ENCODE measurements around the gene SPANXN5. TPM values are rescaled to one million over a fixed set of nuclear protein-coding genes. Genes with fewer than 3 reads are reported as not detected.
"Not testable (repeated sequence)": the region's sequence is repeated elsewhere in the genome, so short reads cannot be mapped to it uniquely, and the experiment has no call there.

Gene SPANXN5
- total and polyA plus RNA-seq, 2 donors (not counting 3 experiments of a cell fraction or from before 2014, with no cell fraction given) = not detected

DNA sequence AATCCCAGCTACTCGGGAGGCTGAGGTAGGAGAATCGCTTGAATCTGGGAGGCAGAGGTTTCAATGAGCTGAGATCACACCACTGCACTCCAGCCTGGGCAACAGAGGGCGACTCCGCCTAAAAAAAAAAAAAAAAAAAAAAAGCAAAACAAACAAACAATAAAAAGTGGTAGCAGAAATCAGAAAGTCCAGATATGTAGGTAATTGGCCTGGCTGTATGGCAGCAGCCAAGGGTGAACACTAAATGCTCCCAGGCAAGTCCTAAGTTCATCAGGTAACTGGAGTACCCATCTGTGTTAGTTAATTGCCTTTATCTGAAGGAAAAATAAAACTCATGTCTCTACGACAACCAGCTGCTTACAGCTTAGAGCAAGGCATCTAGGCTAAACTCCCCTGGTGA lies 31.2 kb downstream of the SPANXN5 start:
- H3K9me3 ChIP-seq (replicated peaks; ENCODE audit: control insufficient read depth, insufficient read depth, low read length); H3K79me2 ChIP-seq (ENCODE audit: control insufficient read depth, insufficient read depth, low read length); H3K9me1 ChIP-seq (replicated peaks; ENCODE audit: control insufficient read depth, extremely low read depth, insufficient read depth, low read length); H4K20me1 ChIP-seq (replicated peaks; ENCODE audit: control insufficient read depth, extremely low read depth, insufficient read depth, low read length); BruUV-seq (replicated peaks); intact Hi-C loops (cut with micrococcal nuclease); H3K36me3 ChIP-seq (ENCODE audit: control insufficient read depth in 2 of 2, extremely low read depth in 1 of 2, insufficient read depth in 2 of 2, low read length in 2 of 2); dilution Hi-C loops (cut with MboI; ENCODE audit: extremely low pct_ligation_motif_present, low sequenced_read_pairs); H3K9ac ChIP-seq (replicated peaks; ENCODE audit: extremely low read depth, insufficient read depth, low read length); POLR2A ChIA-PET; H3K4me1 ChIP-seq (ENCODE audit: control insufficient read depth, extremely low read depth, insufficient read depth, low read length); H3K4me3 ChIP-seq (replicated peaks in 1 of 3; ENCODE audit: insufficient read depth in 1 of 3, low read depth in 1 of 3, low read length in 3 of 3); H3K27me3 ChIP-seq (ENCODE audit: control insufficient read depth in 2 of 2, insufficient read depth in 2 of 2, low read length in 2 of 2); H3K4me2 ChIP-seq (ENCODE audit: insufficient read depth, low read length); DNase-seq (ENCODE audit: low read depth, low spot score); H3K27ac ChIP-seq (ENCODE audit: insufficient read depth, low read depth, low read length); CTCF ChIA-PET; H2AFZ ChIP-seq (ENCODE audit: low read depth, low read length); FAIRE-seq: not testable (repeated sequence)

DNA sequence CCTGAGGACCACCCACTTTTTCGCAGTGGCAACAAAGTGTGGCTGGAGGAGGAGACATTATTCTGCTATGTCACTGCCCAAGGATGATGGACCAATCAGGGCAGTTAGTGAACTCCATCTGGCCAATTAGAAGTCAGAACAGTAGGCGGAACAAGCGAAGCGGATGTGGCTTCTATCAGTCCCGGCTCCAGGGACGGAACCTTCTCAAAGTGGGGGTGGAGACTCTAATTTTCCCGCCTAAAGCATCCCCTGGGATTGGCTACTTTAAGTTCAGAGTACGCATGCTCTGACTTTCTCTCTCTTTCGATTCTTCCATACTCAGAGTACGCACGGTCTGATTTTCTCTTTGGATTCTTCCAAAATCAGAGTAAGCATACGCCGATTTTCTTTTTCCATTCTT lies 46.3 kb downstream of the SPANXN5 start, which contains the start of gene SSX2B:
SSX2B (plus strand) TSS at position 301 of the 400 bp plus-strand sequence. CDS start 1,429 bp downstream, outside the sequence.
- POLR2A ChIA-PET; H3K9ac ChIP-seq (replicated peaks; ENCODE audit: extremely low read depth, insufficient read depth, low read length); H3K79me2 ChIP-seq (ENCODE audit: control insufficient read depth, insufficient read depth, low read length); H2AFZ ChIP-seq (ENCODE audit: low read depth, low read length); intact Hi-C loops (cut with micrococcal nuclease); dilution Hi-C loops (cut with MboI; ENCODE audit: extremely low pct_ligation_motif_present, low sequenced_read_pairs); H3K9me1 ChIP-seq (replicated peaks; ENCODE audit: control insufficient read depth, extremely low read depth, insufficient read depth, low read length); FAIRE-seq; BruUV-seq (replicated peaks); H3K27ac ChIP-seq (ENCODE audit: insufficient read depth, low read depth, low read length); H3K27me3 ChIP-seq (ENCODE audit: control insufficient read depth in 2 of 2, insufficient read depth in 2 of 2, low read length in 2 of 2); H3K4me1 ChIP-seq (ENCODE audit: control insufficient read depth, extremely low read depth, insufficient read depth, low read length); H3K9me3 ChIP-seq (replicated peaks; ENCODE audit: control insufficient read depth, insufficient read depth, low read length); DNase-seq (ENCODE audit: low read depth, low spot score); H3K4me2 ChIP-seq (ENCODE audit: insufficient read depth, low read length); CTCF ChIA-PET; H4K20me1 ChIP-seq (replicated peaks; ENCODE audit: control insufficient read depth, extremely low read depth, insufficient read depth, low read length); H3K4me3 ChIP-seq (replicated peaks in 1 of 3; ENCODE audit: insufficient read depth in 1 of 3, low read depth in 1 of 3, low read length in 3 of 3); H3K36me3 ChIP-seq (ENCODE audit: control insufficient read depth in 2 of 2, extremely low read depth in 1 of 2, insufficient read depth in 2 of 2, low read length in 2 of 2): not testable (repeated sequence)

Small RNAs within 50 kb of the gene (small RNA-seq; reads per million reads assigned to genes)
- not detected for gene AC244505.6 (ENCODE audit: insufficient read depth, insufficient read length, low read depth, low replicate concordance)
- gene AC244505.7 (ENCODE audit: insufficient read depth, insufficient read length, low read depth, low replicate concordance) = not detected

Other genes starting within 250 kb of the SPANXN5 start
- not detected in 2 replicates for gene SSX7, start 142.5 kb downstream of the SPANXN5 start, total RNA-seq
- gene SSX7, start 142.5 kb downstream of the SPANXN5 start, polyA plus RNA-seq = not detected in 2 replicates
- not detected in 2 replicates for gene SSX2, start 90.2 kb downstream of the SPANXN5 start, total RNA-seq
- gene SSX2, start 90.2 kb downstream of the SPANXN5 start, polyA plus RNA-seq = not detected in 2 replicates
- gene SSX2B, start 46.2 kb downstream of the SPANXN5 start, total RNA-seq = not detected in 2 replicates
- gene SSX2B, start 46.2 kb downstream of the SPANXN5 start, polyA plus RNA-seq = not detected in 2 replicates
- gene XAGE5, start 13.9 kb upstream of the SPANXN5 start, total RNA-seq = not detected in 2 replicates
- not detected in 2 replicates for gene XAGE5, start 13.9 kb upstream of the SPANXN5 start, polyA plus RNA-seq
- not detected in 2 replicates for gene XAGE3, start 70.7 kb upstream of the SPANXN5 start, total RNA-seq
- gene XAGE3, start 70.7 kb upstream of the SPANXN5 start, polyA plus RNA-seq = not detected in 2 replicates
- 10.8 and 16.7 TPM in 2 replicates for gene FAM156B, start 99.9 kb upstream of the SPANXN5 start, total RNA-seq
- gene FAM156B, start 99.9 kb upstream of the SPANXN5 start, polyA plus RNA-seq = 33.9 and 35.4 TPM in 2 replicates
- gene FAM156A, start 161.1 kb upstream of the SPANXN5 start, total RNA-seq = 15.3 and 18.2 TPM in 2 replicates
- gene FAM156A, start 161.1 kb upstream of the SPANXN5 start, polyA plus RNA-seq = 11.3 and 16.1 TPM in 2 replicates